Measurements from ENCODE around the gene ADRA2B. TPM values are rescaled to one million over a fixed set of nuclear protein-coding genes. Genes with fewer than 3 reads are reported as not detected.
"Not testable (repeated sequence)": the region's sequence is repeated elsewhere in the genome, so short reads cannot be mapped to it uniquely, and the experiment has no call there.

ADRA2B gene
- total and polyA plus RNA-seq, 2 experiments from 2014 or later: 28.5 to 61.8 TPM

GRCh38 chr2:96085541-96086355, 30.6 kb downstream of the ADRA2B start:
- Histone ChIP-seq H3K27ac (no peak overlapping the region), H3K4me1 (ENCODE audit: low read depth) (peaks cover 15% of the 10 kb centered on the region), H3K4me3 (no peak overlapping the region), H3K9me3 (ENCODE audit: low read depth) (no peaks in the 10 kb centered on the region), H3K36me3 (no peaks in the 10 kb centered on the region), H3K27me3 (no peaks in the 10 kb centered on the region)
- DNase-seq (ENCODE audit: low read depth in 1 of 2, low spot score in 1 of 2): no peak
- TF ChIP-seq, protein P1, sequence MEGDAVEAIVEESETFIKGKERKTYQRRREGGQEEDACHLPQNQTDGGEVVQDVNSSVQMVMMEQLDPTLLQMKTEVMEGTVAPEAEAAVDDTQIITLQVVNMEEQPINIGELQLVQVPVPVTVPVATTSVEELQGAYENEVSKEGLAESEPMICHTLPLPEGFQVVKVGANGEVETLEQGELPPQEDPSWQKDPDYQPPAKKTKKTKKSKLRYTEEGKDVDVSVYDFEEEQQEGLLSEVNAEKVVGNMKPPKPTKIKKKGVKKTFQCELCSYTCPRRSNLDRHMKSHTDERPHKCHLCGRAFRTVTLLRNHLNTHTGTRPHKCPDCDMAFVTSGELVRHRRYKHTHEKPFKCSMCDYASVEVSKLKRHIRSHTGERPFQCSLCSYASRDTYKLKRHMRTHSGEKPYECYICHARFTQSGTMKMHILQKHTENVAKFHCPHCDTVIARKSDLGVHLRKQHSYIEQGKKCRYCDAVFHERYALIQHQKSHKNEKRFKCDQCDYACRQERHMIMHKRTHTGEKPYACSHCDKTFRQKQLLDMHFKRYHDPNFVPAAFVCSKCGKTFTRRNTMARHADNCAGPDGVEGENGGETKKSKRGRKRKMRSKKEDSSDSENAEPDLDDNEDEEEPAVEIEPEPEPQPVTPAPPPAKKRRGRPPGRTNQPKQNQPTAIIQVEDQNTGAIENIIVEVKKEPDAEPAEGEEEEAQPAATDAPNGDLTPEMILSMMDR (IDR thresholded peaks at IDR 0.05; ENCODE audit: low read depth, low read length): no peak

DNA sequence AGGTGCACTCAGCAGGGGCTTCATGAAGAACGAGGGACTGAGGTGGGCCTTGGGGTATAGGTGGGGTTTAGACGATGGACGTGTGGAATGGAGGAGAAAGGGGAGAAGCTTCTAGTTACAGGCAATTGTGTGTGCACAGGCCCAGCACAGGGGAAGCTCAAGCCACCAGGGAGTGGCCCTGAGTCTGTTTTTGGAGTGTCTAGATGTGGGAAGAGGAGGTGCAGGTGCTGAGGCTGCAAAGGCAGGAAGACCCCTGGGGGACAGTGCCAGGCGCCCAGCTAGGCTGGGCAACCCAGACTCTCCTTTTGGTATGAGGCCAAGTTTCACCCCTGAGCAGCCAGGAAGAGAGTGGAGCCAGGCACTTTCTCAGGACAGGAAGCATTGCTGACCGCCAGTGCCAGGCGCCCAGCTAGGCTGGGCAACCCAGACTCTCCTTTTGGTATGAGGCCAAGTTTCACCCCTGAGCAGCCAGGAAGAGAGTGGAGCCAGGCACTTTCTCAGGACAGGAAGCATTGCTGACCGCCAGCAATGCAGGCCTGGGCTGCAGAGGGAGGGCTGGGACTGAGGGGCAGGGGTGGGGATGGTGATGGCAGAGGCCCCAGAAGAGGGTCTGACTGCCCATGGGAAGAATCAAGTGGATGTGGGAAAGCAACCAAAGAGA, 31.4 kb downstream of the ADRA2B start:
- not testable (repeated sequence) for H3K36me3 ChIP-seq; DNase-seq (ENCODE audit: low read depth in 1 of 2, low spot score in 1 of 2); H3K9me3 ChIP-seq (ENCODE audit: low read depth); H3K27me3 ChIP-seq; H3K27ac ChIP-seq; H3K4me1 ChIP-seq (ENCODE audit: low read depth); H3K4me3 ChIP-seq

- H3K4me1 ChIP-seq (ENCODE audit: low read depth): no peaks in the 10 kb centered on the region
- no peak overlapping the region for H3K4me3 ChIP-seq
- no peak for DNase-seq (ENCODE audit: low read depth in 1 of 2, low spot score in 1 of 2)
- no peaks in the 10 kb centered on the region for H3K36me3 ChIP-seq
- H3K9me3 ChIP-seq (ENCODE audit: low read depth): no peaks in the 10 kb centered on the region
- H3K27ac ChIP-seq: no peak overlapping the region
- TF ChIP-seq, protein P1 (IDR thresholded peaks at IDR 0.05; ENCODE audit: low read depth, low read length): no peak
- H3K27me3 ChIP-seq: no peaks in the 10 kb centered on the region
Observed at GRCh38 chr2:96083989-96084857, 32.1 kb downstream of the ADRA2B start.

- Histone ChIP-seq H3K36me3 (no peaks in the 10 kb centered on the region), H3K9me3 (ENCODE audit: low read depth) (no peaks in the 10 kb centered on the region), H3K4me3 (no peak overlapping the region), H3K27me3 (no peaks in the 10 kb centered on the region), H3K27ac (no peak overlapping the region), H3K4me1 (ENCODE audit: low read depth) (no peaks in the 10 kb centered on the region)
- DNase-seq (ENCODE audit: low read depth in 1 of 2, low spot score in 1 of 2): no peak
- TF ChIP-seq, protein P1 (IDR thresholded peaks at IDR 0.05; ENCODE audit: low read depth, low read length): no peak
Observed at GRCh38 chr2:96083064-96083939, 33.1 kb downstream of the ADRA2B start.

DNA sequence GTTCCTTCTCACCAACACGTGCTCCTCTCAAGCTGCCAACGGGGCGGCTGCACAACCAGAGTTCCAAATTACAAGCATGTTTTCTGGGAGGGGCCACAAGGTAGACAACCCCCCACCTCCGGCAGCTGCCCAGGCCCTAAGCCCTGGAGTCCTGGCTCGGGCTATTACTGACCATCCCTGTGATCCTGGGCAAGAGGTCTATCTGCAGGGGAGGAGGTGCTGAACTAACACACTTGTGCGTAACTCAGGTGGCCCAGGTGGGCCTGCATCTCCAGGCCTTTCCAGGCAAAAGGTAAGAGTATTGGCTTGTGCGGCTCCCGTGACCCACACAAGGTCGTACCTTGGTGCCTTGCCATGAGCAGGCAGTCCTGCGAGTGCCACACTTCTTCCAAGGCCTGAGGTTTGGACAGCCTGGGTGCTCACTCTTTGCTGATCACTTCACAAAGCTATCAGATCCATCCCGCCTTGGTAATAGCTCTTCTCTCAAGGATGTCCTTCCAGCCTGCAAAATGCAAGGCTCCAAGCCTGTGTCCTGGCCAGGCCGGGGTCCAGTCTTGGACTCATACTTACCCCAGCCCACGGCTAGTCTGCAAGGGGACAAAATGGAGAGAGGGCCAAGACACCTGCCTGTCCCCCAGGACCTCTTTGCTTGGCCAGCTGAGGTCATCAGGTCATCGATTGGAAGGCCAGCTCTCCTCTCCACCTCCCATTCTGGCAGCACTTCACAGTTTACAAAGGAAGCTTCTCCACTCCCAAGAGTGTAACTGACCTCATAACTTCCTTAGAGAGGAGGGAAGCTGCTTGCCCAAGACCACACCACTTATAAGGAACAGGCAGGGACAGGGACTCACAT, 33.9 kb downstream of the ADRA2B start:
- TF ChIP-seq, protein P1 (IDR thresholded peaks at IDR 0.05; ENCODE audit: low read depth, low read length): no peak
- Histone ChIP-seq H3K4me1 (ENCODE audit: low read depth) (no peaks in the 10 kb centered on the region), H3K27ac (no peak overlapping the region), H3K9me3 (ENCODE audit: low read depth) (no peaks in the 10 kb centered on the region), H3K27me3 (no peaks in the 10 kb centered on the region), H3K36me3 (no peaks in the 10 kb centered on the region), H3K4me3 (no peak overlapping the region)
- DNase-seq (ENCODE audit: low read depth in 1 of 2, low spot score in 1 of 2): no peak
